A673 (cell line): ENCODE results near the gene CAVIN2. TPM values are rescaled to one million over a fixed set of nuclear protein-coding genes. Genes with fewer than 3 reads are reported as not detected.

Experiments used
- BruUV-seq: library from RNA; stranded (reverse); fragments of 400-500 nt; replicated peaks from 2 replicates; lab custom pipeline; 2021; lab: Mats Ljungman, UMichigan
- CTCF ChIA-PET: fragments of 300-600 bp; sonication (Branson Sonifier 250); formaldehyde crosslinking; loops from one replicate; lab custom pipeline; 2022; ENCODE audit warnings: antibody characterized with exemption; lab: Charles Lee
- POLR2A ChIA-PET: fragments of 300-600 bp; sonication (Branson Sonifier 250); formaldehyde crosslinking; loops from one replicate; lab custom pipeline; 2022; ENCODE audit warnings: antibody characterized with exemption; ENCODE audit not compliant: low non-redundant PET; lab: Charles Lee
- DNase-seq: peaks from one replicate; pipeline ENCODE4 v3.0.0-alpha.2; 2015; ENCODE audit warnings: low spot score
- H3K27ac ChIP-seq: fragments of 200-600 bp; sonication (generic); 2 replicates; pipeline ENCODE4 v1.5.1; 2016; ENCODE audit warnings: mixed run types, low read depth, mild to moderate bottlenecking, mixed read lengths, antibody characterized with exemption, low read length; ENCODE audit not compliant: poor library complexity, severe bottlenecking
- H3K27me3 ChIP-seq: fragments of 200-600 bp; sonication (generic); replicated peaks from 2 replicates; pipeline ENCODE4 v1.6.1; 2017; ENCODE audit warnings: mixed run types, low read depth, mild to moderate bottlenecking, mixed read lengths, antibody characterized with exemption, low read length; ENCODE audit not compliant: insufficient read depth, poor library complexity
- H3K36me3 ChIP-seq: fragments of 200-600 bp; sonication (generic); 2 replicates; pipeline ENCODE4 v1.6.1; 2016; ENCODE audit warnings: mixed run types, mild to moderate bottlenecking, mixed read lengths, antibody characterized with exemption, low read length; ENCODE audit not compliant: insufficient read depth, poor library complexity, severe bottlenecking
- H3K4me1 ChIP-seq: fragments of 200-600 bp; sonication (generic); 2 replicates; pipeline ENCODE4 v1.6.1; 2017; ENCODE audit warnings: mixed run types, mild to moderate bottlenecking, mixed read lengths, antibody characterized with exemption, low read length; ENCODE audit not compliant: insufficient read depth, poor library complexity, severe bottlenecking
- H3K4me3 ChIP-seq: fragments of 200-600 bp; sonication (generic); 2 replicates; pipeline ENCODE4 v1.5.1; 2016; ENCODE audit warnings: low read depth, mixed run types, mild to moderate bottlenecking, mixed read lengths, low read length; ENCODE audit not compliant: poor library complexity, severe bottlenecking
- H3K9me3 ChIP-seq: fragments of 200-600 bp; sonication (generic); 2 replicates; pipeline ENCODE4 v1.6.1; 2016; ENCODE audit warnings: mixed run types, low read depth, mild to moderate bottlenecking, mixed read lengths, antibody characterized with exemption, low read length; ENCODE audit not compliant: poor library complexity, severe bottlenecking
- CTCF ChIP-seq: fragments of 300-800, 200-600 bp; sonication (generic); conservative IDR thresholded peaks from 2 replicates; pipeline ENCODE4 v1.5.1; 2017; ENCODE audit warnings: low read depth, mild to moderate bottlenecking, antibody characterized with exemption, low read length, moderate library complexity, mixed read lengths
- EZH2 ChIP-seq: fragments of 200-600 bp; sonication (generic); IDR thresholded peaks from 2 replicates; pipeline ENCODE4 v1.6.1; 2017; ENCODE audit warnings: borderline replicate concordance, low read depth, mild to moderate bottlenecking, mixed read lengths, antibody characterized with exemption, low read length; ENCODE audit not compliant: poor library complexity, severe bottlenecking
- intact Hi-C: fragments of 100-400 bp; cut with micrococcal nuclease; formaldehyde crosslinking; loops from one replicate; pipeline ENCODE4 v1.10.0; 2022; ENCODE audit not compliant: unreplicated experiment
- total RNA-seq: library from RNA; stranded (reverse); gene quantifications from 2 replicates; pipeline ENCODE4 v1.2.3, GENCODE V29; 2021

Gene CAVIN2
- total RNA-seq, 1 experiment from 2014 or later, result 0.28 TPM

GRCh38 chr2:191889931-191890330 is 43.0 kb upstream of the CAVIN2 start:
- ChIA-PET POLR2A (no interaction called here), CTCF (no interaction called here)
- BruUV-seq, result no TSS peak
- intact Hi-C loops, result no loop called here
- Histone ChIP-seq H3K27me3 (no peaks in the 10 kb centered on the region), H3K4me1 (peaks cover 3% of the 10 kb centered on the region), H3K36me3 (no peaks in the 10 kb centered on the region), H3K4me3 (no peak overlapping the region), H3K27ac (no peak overlapping the region), H3K9me3 (no peaks in the 10 kb centered on the region)
- no peak for DNase-seq
- TF ChIP-seq CTCF, result no peak
- TF ChIP-seq EZH2, result no peak

DNA sequence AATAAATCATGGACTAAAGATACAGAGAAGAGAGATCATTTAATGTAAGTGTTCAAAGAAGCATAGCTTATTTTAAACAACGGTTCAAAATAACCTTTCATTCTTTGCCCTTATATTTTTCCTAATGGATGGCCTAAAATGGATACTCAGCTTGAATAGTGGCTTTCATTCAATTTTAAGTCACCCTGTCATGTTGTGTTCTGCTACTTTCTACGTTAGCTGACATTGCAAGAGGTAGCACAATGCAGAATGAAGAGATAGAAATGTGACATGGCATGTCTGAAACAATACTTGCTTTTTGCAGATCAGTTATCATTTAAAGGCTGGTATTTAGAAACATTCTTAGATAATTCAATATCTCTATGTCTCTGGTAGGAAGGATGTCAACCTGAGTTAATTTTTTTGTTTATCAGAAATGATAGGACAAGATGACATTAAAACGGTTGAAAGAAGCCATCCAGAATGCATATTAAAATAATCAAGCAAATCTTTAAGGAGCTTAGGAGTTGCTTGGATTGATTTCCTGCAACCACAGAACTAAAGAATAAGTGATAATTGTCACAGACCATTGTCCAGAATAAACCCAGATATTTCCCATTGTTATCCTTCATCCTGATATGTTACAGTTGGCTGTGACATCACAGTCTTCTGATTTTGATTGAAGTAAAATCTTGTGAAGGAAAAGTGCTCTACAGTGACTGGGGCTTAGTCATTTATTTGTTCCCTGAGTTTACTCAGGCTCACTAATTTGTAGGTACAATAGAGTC is 41.7 kb upstream of the CAVIN2 start:
- no peaks in the 10 kb centered on the region for H3K36me3 ChIP-seq
- POLR2A ChIA-PET, result no interaction called here
- no peaks in the 10 kb centered on the region for H3K4me1 ChIP-seq
- CTCF ChIA-PET, result no interaction called here
- no peak overlapping the region for H3K27ac ChIP-seq
- intact Hi-C loops, result no loop called here
- BruUV-seq, result no TSS peak
- TF ChIP-seq CTCF, result no peak
- TF ChIP-seq EZH2, result no peak
- no peaks in the 10 kb centered on the region for H3K27me3 ChIP-seq
- no peak overlapping the region for H3K4me3 ChIP-seq
- no peaks in the 10 kb centered on the region for H3K9me3 ChIP-seq
- no peak for DNase-seq

GRCh38 chr2:191885650-191886049 is 38.8 kb upstream of the CAVIN2 start:
- TF ChIP-seq CTCF (no peak), EZH2 (no peak)
- no peak for DNase-seq
- Histone ChIP-seq H3K4me3 (no peak overlapping the region), H3K27me3 (no peaks in the 10 kb centered on the region), H3K27ac (no peak overlapping the region), H3K4me1 (no peaks in the 10 kb centered on the region), H3K9me3 (no peaks in the 10 kb centered on the region), H3K36me3 (no peaks in the 10 kb centered on the region)
- CTCF ChIA-PET, result no interaction called here
- intact Hi-C loops, result no loop called here
- BruUV-seq, result no TSS peak
- POLR2A ChIA-PET, result no interaction called here
